MCF 10A (cell line): ENCODE results near the gene PPP1R2. TPM values are rescaled to one million over a fixed set of nuclear protein-coding genes. Genes with fewer than 3 reads are reported as not detected.
A peak's percentile ranks its signal among the peaks of the same experiment; 100 is the strongest.

Experiments
- BruUV-seq: library from RNA; stranded (reverse); fragments of 400-500 nt; replicated peaks from 2 replicates; lab custom pipeline; 2021; lab: Mats Ljungman, UMichigan
- CTCF ChIA-PET: fragments of 300-600 bp; sonication (Branson Sonifier 250); formaldehyde crosslinking; extraction: SDS; loops from one replicate; lab custom pipeline; 2021; ENCODE audit warnings: antibody characterized with exemption, inconsistent platforms; lab: Yijun Ruan, JAX
- POLR2A ChIA-PET: fragments of 300-600, 350-650 bp; sonication (Branson Sonifier 250); formaldehyde crosslinking; extraction: SDS; loops from one replicate; lab custom pipeline; 2020; ENCODE audit warnings: antibody characterized with exemption, inconsistent platforms; lab: Yijun Ruan, JAX
- DNase-seq: peaks from one replicate; pipeline ENCODE4 v3.0.0-alpha.2; 2018; ENCODE audit not compliant: unreplicated experiment
- H3K27ac Mint-ChIP-seq: one replicate; pipeline ENCODE4 v1.8.0; 2022; ENCODE audit warnings: mild to moderate bottlenecking, low read depth, mixed read lengths; ENCODE audit not compliant: unreplicated experiment
- H3K27me3 Mint-ChIP-seq: one replicate; pipeline ENCODE4 v1.8.0; 2022; ENCODE audit warnings: mixed read lengths; ENCODE audit not compliant: insufficient read depth, unreplicated experiment
- H3K36me3 Mint-ChIP-seq: one replicate; pipeline ENCODE4 v1.8.0; 2022; ENCODE audit warnings: mild to moderate bottlenecking, moderate library complexity, mixed read lengths; ENCODE audit not compliant: insufficient read depth, unreplicated experiment
- H3K4me1 Mint-ChIP-seq: one replicate; pipeline ENCODE4 v1.8.0; 2022; ENCODE audit warnings: mixed read lengths; ENCODE audit not compliant: insufficient read depth, unreplicated experiment
- H3K4me3 Mint-ChIP-seq: one replicate; pipeline ENCODE4 v1.8.0; 2022; ENCODE audit warnings: mild to moderate bottlenecking, moderate library complexity, mixed read lengths; ENCODE audit not compliant: unreplicated experiment
- H3K9me3 Mint-ChIP-seq: one replicate; pipeline ENCODE4 v1.8.0; 2022; ENCODE audit warnings: mixed read lengths; ENCODE audit not compliant: unreplicated experiment
- intact Hi-C: fragments of 100-400 bp; cut with micrococcal nuclease; formaldehyde crosslinking; loops from 2 replicates; pipeline ENCODE4 v1.14.1; 2022
- total RNA-seq: library from RNA; stranded (reverse); gene quantifications from 2 replicates; pipeline ENCODE4 v1.2.3, GENCODE V29; 2022
- TF ChIP-seq, protein P1 (sequence below): fragments of 200-600 bp; IDR thresholded peaks from one replicate; pipeline ENCODE4 v1.8.0; 2022; ENCODE audit warnings: antibody characterized with exemption, mild to moderate bottlenecking; ENCODE audit not compliant: unreplicated experiment

The PPP1R2 gene
- total RNA-seq, 1 experiment from 2014 or later = 53.0 TPM

DNA sequence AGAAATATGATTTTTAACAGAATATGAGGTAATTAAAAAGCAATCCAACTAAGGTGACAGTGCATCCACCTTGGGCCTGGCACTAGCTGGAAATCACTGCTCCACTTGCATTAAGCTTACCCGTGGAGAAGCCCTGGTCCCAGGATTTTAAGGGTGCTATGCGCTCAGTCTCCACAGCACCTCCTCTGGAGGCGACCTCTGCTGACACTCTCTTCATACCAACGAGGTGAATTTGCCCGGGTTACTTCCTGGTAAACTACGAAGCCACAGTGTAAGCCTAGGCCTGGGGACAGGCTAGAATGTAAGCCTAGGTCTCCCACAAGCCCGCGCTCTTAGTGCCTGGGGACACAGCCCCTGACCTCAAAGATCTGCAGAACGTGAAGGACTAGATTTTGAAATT, 39.8 kb upstream of the PPP1R2 start:
- H3K9me3 Mint-ChIP-seq = no peaks in the 10 kb centered on the region
- no peak for DNase-seq
- H3K4me3 Mint-ChIP-seq = no peak overlapping the region
- ChIA-PET POLR2A (interaction anchor here (0.6 to 0.9 kb wide), 3 partner anchors 8 to 986 kb away, joined by 3 read pairs; partner anchors contain the start of genes FBXO45 and WDR53), CTCF (interaction anchor here (0.6 kb wide), 2 partner anchors 268 to 938 kb away, joined by 3 to 5 read pairs; no protein-coding TSS in a partner anchor)
- H3K4me1 Mint-ChIP-seq = peaks cover 11% of the 10 kb centered on the region
- intact Hi-C loops = no loop called here
- TF ChIP-seq, protein P1, sequence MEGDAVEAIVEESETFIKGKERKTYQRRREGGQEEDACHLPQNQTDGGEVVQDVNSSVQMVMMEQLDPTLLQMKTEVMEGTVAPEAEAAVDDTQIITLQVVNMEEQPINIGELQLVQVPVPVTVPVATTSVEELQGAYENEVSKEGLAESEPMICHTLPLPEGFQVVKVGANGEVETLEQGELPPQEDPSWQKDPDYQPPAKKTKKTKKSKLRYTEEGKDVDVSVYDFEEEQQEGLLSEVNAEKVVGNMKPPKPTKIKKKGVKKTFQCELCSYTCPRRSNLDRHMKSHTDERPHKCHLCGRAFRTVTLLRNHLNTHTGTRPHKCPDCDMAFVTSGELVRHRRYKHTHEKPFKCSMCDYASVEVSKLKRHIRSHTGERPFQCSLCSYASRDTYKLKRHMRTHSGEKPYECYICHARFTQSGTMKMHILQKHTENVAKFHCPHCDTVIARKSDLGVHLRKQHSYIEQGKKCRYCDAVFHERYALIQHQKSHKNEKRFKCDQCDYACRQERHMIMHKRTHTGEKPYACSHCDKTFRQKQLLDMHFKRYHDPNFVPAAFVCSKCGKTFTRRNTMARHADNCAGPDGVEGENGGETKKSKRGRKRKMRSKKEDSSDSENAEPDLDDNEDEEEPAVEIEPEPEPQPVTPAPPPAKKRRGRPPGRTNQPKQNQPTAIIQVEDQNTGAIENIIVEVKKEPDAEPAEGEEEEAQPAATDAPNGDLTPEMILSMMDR = no peak
- H3K27me3 Mint-ChIP-seq = no peaks in the 10 kb centered on the region
- H3K27ac Mint-ChIP-seq = no peak overlapping the region
- peaks cover 5% of the 10 kb centered on the region for H3K36me3 Mint-ChIP-seq
- no TSS peak for BruUV-seq

DNA sequence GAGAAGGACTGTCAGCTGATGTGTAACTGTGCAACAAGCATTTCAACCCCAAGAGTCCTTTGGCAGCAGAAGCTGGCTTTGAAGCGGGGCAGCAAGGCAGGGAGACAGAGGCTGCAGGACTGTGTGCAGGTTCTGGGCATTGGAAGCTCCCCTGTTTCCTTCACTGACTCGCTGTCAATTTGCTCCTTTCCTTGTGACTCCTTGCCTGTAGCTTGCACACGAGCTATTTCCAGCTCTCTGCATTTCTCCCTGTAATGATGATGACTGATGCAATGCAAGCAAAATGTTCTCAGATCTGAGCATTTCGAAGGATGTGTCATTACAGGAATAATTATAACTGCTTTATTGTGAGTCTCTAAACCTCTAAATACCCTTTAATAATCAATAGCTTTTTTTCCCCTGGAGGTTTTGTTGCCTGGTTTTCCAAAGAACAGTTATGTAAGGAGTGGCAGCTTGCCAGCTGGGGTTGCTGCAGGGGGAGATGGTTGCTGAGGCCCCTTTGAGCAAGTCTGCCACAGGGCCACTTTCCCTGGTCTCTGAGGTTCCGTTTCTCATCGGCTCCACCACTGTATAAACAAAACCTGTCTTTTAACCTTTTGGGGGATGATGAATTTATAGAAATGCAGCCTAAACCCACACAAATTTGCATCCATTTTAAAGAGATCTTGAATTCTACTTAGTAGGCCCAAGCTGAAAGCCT, 37.8 kb upstream of the PPP1R2 start:
- no peaks in the 10 kb centered on the region for H3K9me3 Mint-ChIP-seq
- no peaks in the 10 kb centered on the region for H3K27me3 Mint-ChIP-seq
- DNase-seq = no peak
- ChIA-PET CTCF (interaction anchor here (0.9 kb wide), 1 partner anchor 13 kb away, joined by 3 read pairs; no protein-coding TSS in a partner anchor), POLR2A (interaction anchor here (1.3 to 1.5 kb wide), 3 partner anchors 14 to 710 kb away, joined by 3 to 4 read pairs (median 3); no protein-coding TSS in a partner anchor)
- TF ChIP-seq, protein P1 = no peak
- intact Hi-C loops = no loop called here
- no peak overlapping the region for H3K4me3 Mint-ChIP-seq
- peak overlapping the region; percentile 28 for H3K27ac Mint-ChIP-seq
- no TSS peak for BruUV-seq
- H3K36me3 Mint-ChIP-seq = peaks cover 5% of the 10 kb centered on the region
- peaks cover 11% of the 10 kb centered on the region for H3K4me1 Mint-ChIP-seq

DNA sequence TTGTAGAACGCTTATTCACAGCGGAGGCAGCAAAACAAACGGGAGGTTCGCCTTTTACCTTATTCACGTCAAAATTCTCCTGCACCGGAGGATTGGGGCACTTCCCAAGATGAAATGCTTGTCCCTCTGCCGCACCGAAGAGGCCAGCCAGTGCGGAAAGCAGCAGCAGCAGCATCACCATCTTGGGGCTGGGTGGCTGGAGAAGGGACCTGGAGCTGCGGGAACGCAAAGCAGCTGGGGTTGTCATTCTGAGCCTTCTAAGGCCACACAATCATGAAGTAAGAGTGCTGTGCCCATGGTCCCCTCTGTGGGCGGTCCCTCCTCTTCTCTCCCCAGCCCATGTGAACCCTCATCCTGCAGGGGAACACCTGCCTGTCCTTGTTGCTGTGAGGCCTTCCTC, 36.2 kb upstream of the PPP1R2 start:
- H3K4me3 Mint-ChIP-seq = no peak overlapping the region
- H3K27ac Mint-ChIP-seq = no peak overlapping the region
- no peak for DNase-seq
- peaks cover 8% of the 10 kb centered on the region for H3K4me1 Mint-ChIP-seq
- BruUV-seq = no TSS peak
- peaks cover 5% of the 10 kb centered on the region for H3K36me3 Mint-ChIP-seq
- ChIA-PET CTCF (no interaction called here), POLR2A (no interaction called here)
- intact Hi-C loops = no loop called here
- H3K27me3 Mint-ChIP-seq = no peaks in the 10 kb centered on the region
- TF ChIP-seq, protein P1 = no peak
- H3K9me3 Mint-ChIP-seq = no peaks in the 10 kb centered on the region

DNA sequence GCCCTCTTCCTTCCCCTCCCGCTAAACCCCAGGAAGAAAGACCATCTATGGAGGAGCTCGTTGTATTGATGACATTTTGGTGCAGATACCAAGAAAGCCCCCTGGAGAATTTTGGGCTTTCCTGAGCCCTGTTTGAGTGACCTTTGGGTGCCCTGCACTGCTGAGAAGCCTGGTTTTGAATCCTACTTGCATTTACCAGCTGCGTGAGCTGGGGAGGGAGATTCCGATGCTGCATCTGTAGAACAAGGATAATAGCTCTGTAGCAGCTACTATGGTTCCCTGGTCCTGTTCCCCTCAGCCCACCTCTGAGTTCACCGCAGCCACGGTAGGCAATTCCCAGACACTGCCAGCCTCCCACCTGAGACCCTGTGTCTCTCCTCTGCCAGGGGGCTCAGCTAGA, 35.4 kb upstream of the PPP1R2 start:
- H3K27ac Mint-ChIP-seq = no peak overlapping the region
- H3K4me1 Mint-ChIP-seq = peaks cover under 1% of the 10 kb centered on the region
- no peaks in the 10 kb centered on the region for H3K9me3 Mint-ChIP-seq
- ChIA-PET CTCF (no interaction called here), POLR2A (interaction anchor here (1.6 kb wide), 1 partner anchor 19 kb away, joined by 5 read pairs; no protein-coding TSS in a partner anchor)
- intact Hi-C loops = no loop called here
- TF ChIP-seq, protein P1 = no peak
- H3K36me3 Mint-ChIP-seq = peaks cover under 1% of the 10 kb centered on the region
- no peaks in the 10 kb centered on the region for H3K27me3 Mint-ChIP-seq
- no peak overlapping the region for H3K4me3 Mint-ChIP-seq
- no peak for DNase-seq
- no TSS peak for BruUV-seq
